ENCODE results near the gene SOHLH1.

SOHLH1 gene

GRCh38 chr9:135739271-135740220 lies 40.3 kb upstream of the SOHLH1 start:
- H3K4me3 ChIP-seq (ENCODE audit: low read length), result no peak overlapping the region
- no peaks in the 10 kb centered on the region for H3K4me1 ChIP-seq (ENCODE audit: control insufficient read depth, insufficient read depth, low read length)
- peaks cover 5% of the 10 kb centered on the region for H3K9me3 ChIP-seq (ENCODE audit: control insufficient read depth, low read length)
- peaks cover 27% of the 10 kb centered on the region for H3K27me3 ChIP-seq (replicated peaks; ENCODE audit: control insufficient read depth, insufficient read depth, low read length)
- no peak for DNase-seq (ENCODE audit: low read depth)
- no peaks in the 10 kb centered on the region for H3K36me3 ChIP-seq (ENCODE audit: control insufficient read depth, insufficient read depth, low read length, severe bottlenecking)
- no peak overlapping the region for H3K9ac ChIP-seq (ENCODE audit: low read length)

DNA sequence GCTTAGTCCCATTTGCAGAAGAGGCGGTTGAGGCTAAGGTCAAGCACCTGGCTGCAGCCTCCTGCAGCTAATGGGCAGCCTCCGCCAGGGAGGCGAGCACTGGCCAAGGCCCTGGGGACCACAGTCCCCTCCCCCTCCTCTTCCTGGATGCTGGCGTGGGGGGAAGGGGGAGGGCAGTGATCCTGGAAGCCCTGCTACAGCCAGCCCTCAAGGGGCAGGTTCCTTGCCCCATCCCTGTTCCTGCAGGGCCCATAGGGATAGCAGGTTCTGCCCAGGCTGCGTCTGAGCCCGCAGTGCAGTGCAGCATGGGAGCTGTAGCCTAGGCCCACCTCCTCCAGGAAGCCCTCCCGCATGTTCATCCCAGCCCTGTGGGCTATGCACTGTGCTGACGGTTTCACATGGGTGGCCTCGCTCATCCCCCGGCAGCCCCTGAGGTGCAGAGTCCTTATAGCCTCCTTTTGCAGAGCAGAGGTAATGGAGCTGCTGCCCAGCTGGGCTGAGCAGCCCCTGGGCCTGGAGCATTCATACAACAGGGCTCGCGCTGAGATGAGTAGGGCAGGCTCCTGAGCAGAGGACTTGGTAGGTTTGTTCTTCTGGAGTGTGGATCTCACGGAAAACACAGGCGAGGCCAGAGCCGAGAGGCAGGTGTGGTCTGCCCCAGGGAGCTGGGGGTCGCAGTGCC lies 38.7 kb upstream of the SOHLH1 start:
- Histone ChIP-seq H3K9me3 (ENCODE audit: control insufficient read depth, low read length) (peaks cover 7% of the 10 kb centered on the region), H3K27me3 (replicated peaks; ENCODE audit: control insufficient read depth, insufficient read depth, low read length) (peaks cover 28% of the 10 kb centered on the region), H3K36me3 (ENCODE audit: control insufficient read depth, insufficient read depth, low read length, severe bottlenecking) (no peaks in the 10 kb centered on the region), H3K4me3 (ENCODE audit: low read length) (no peak overlapping the region), H3K4me1 (ENCODE audit: control insufficient read depth, insufficient read depth, low read length) (no peaks in the 10 kb centered on the region), H3K9ac (ENCODE audit: low read length) (no peak overlapping the region)
- no peak for DNase-seq (ENCODE audit: low read depth)

DNA sequence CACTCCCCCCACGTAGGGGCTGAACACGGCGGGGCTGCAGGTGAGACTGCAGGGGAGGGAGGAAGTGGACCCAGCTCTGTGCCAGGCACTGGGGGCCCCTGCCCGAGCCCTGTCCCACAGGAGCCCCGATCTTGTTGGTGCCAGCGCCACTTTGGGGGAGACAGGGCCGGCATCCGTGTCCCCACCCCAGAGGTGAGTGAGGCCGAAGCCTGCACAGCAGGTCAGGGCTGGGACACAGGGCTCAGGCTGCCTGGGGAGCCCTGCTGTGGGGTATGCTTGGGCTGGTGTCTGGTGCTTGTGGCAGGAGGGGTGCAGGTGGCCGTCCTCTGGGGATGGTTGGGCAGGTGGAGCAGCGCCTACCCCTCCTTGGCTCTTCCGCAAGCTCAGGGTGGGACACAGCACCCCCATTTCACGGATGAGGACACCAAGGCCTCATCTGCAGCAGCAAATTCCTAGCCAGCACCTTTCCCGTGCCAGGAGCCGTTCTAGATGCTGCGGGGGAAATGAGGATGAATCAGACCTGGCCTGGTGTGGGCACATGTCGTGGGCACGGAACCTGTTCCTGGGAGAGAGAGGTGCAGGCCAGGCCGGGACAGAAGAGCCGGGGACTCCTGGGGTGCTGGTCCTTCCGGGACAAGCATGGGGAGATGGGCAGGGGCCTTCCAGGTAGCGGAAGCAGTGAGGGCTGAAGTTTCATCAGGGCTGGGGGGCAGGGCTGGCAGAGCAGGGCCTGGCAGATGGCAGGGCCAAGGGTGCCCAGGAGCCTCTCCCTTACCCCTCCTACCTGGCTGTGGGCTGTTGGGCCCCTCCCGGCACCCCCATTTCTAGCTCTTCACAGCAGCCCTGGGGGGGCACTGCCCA lies 37.9 kb upstream of the SOHLH1 start:
- DNase-seq (ENCODE audit: low read depth), result no peak
- Histone ChIP-seq H3K4me1 (ENCODE audit: control insufficient read depth, insufficient read depth, low read length) (no peaks in the 10 kb centered on the region), H3K36me3 (ENCODE audit: control insufficient read depth, insufficient read depth, low read length, severe bottlenecking) (no peaks in the 10 kb centered on the region), H3K4me3 (ENCODE audit: low read length) (no peak overlapping the region), H3K9ac (ENCODE audit: low read length) (no peak overlapping the region), H3K9me3 (ENCODE audit: control insufficient read depth, low read length) (peaks cover 7% of the 10 kb centered on the region), H3K27me3 (replicated peaks; ENCODE audit: control insufficient read depth, insufficient read depth, low read length) (peaks cover 22% of the 10 kb centered on the region)

GRCh38 chr9:135736272-135736978 lies 37.1 kb upstream of the SOHLH1 start:
- H3K4me3 ChIP-seq (ENCODE audit: low read length), result no peak overlapping the region
- H3K9ac ChIP-seq (ENCODE audit: low read length), result no peak overlapping the region
- H3K36me3 ChIP-seq (ENCODE audit: control insufficient read depth, insufficient read depth, low read length, severe bottlenecking), result no peaks in the 10 kb centered on the region
- no peaks in the 10 kb centered on the region for H3K4me1 ChIP-seq (ENCODE audit: control insufficient read depth, insufficient read depth, low read length)
- peaks cover 22% of the 10 kb centered on the region for H3K27me3 ChIP-seq (replicated peaks; ENCODE audit: control insufficient read depth, insufficient read depth, low read length)
- no peak for DNase-seq (ENCODE audit: low read depth)
- H3K9me3 ChIP-seq (ENCODE audit: control insufficient read depth, low read length), result peaks cover 10% of the 10 kb centered on the region

DNA sequence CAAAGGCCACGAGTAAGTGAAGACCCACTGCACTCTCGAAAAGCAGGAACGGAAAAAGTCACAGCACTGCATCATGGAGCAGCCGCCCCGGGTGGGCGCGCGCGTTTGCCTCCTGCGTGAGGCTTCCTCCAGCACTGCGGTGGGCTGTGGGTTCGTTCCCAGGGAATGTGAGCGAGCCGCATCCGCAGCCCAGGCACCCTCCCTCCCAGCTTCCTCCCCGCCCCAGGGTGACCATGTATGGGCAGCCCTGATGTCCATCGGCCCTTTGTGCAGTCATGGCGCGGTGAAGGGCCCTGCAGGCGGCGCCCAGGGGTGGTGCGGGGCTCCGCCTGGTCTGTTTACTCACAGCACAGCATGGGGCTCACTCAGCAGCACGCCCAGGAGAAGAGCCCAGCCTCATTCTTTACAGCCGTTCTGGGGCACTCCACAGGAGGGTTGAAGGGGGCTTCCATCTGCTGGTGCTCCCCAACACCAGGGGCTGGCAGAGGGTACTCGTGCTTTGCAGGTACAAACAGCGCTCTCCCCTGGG lies 35.4 kb upstream of the SOHLH1 start:
- no peak overlapping the region for H3K9ac ChIP-seq (ENCODE audit: low read length)
- no peak overlapping the region for H3K4me3 ChIP-seq (ENCODE audit: low read length)
- no peaks in the 10 kb centered on the region for H3K4me1 ChIP-seq (ENCODE audit: control insufficient read depth, insufficient read depth, low read length)
- peaks cover 22% of the 10 kb centered on the region for H3K27me3 ChIP-seq (replicated peaks; ENCODE audit: control insufficient read depth, insufficient read depth, low read length)
- peaks cover 15% of the 10 kb centered on the region for H3K9me3 ChIP-seq (ENCODE audit: control insufficient read depth, low read length)
- H3K36me3 ChIP-seq (ENCODE audit: control insufficient read depth, insufficient read depth, low read length, severe bottlenecking), result no peaks in the 10 kb centered on the region
- DNase-seq (ENCODE audit: low read depth), result no peak

DNA sequence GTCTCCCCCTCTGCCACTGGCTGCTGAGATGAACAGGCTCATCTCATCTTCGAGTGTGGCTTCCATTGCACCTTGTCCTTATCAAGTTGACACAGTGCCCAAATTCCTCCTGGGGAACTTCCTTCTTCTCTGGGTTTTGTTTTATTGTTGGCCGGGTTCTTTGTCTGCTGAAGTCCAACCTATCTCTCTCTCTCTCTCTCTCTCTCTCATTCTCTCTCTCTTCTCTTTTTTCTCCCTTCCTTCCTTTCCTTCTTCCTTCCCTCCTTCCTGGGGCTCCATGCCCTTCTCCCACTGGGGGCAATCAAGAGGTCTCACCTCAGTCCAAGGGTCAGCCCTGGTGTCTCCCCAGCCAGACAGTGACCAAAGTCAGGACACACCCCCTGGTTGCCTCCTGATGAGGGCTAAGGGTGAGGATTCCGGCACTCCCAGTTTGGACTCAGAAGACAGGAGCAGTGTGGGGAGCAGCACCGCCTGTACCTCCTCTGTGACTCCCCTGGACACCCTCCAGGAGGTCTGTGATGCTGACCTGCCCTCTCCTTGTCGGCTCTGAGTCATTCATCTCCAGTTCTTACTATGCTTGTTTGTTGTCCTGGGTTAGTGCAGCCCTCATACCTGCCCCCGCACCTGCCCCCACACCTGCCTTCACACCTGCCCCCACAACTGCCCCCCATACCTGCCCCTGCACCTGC lies 33.4 kb upstream of the SOHLH1 start:
- no peaks in the 10 kb centered on the region for H3K36me3 ChIP-seq (ENCODE audit: control insufficient read depth, insufficient read depth, low read length, severe bottlenecking)
- no peak for DNase-seq (ENCODE audit: low read depth)
- no peak overlapping the region for H3K9ac ChIP-seq (ENCODE audit: low read length)
- peaks cover 15% of the 10 kb centered on the region for H3K9me3 ChIP-seq (ENCODE audit: control insufficient read depth, low read length)
- no peak overlapping the region for H3K4me3 ChIP-seq (ENCODE audit: low read length)
- no peaks in the 10 kb centered on the region for H3K4me1 ChIP-seq (ENCODE audit: control insufficient read depth, insufficient read depth, low read length)
- H3K27me3 ChIP-seq (replicated peaks; ENCODE audit: control insufficient read depth, insufficient read depth, low read length), result peaks cover 29% of the 10 kb centered on the region

- Histone ChIP-seq H3K9ac (ENCODE audit: low read length) (no peak overlapping the region), H3K9me3 (ENCODE audit: control insufficient read depth, low read length) (peaks cover 15% of the 10 kb centered on the region), H3K4me1 (ENCODE audit: control insufficient read depth, insufficient read depth, low read length) (no peaks in the 10 kb centered on the region), H3K4me3 (ENCODE audit: low read length) (no peak overlapping the region), H3K36me3 (ENCODE audit: control insufficient read depth, insufficient read depth, low read length, severe bottlenecking) (no peaks in the 10 kb centered on the region), H3K27me3 (replicated peaks; ENCODE audit: control insufficient read depth, insufficient read depth, low read length) (peaks cover 32% of the 10 kb centered on the region)
- no peak for DNase-seq (ENCODE audit: low read depth)
Observed at GRCh38 chr9:135731454-135731853, 32.2 kb upstream of the SOHLH1 start.

- no peaks in the 10 kb centered on the region for H3K36me3 ChIP-seq (ENCODE audit: control insufficient read depth, insufficient read depth, low read length, severe bottlenecking)
- no peak for DNase-seq (ENCODE audit: low read depth)
- no peak overlapping the region for H3K9ac ChIP-seq (ENCODE audit: low read length)
- no peak overlapping the region for H3K4me3 ChIP-seq (ENCODE audit: low read length)
- peaks cover 40% of the 10 kb centered on the region for H3K27me3 ChIP-seq (replicated peaks; ENCODE audit: control insufficient read depth, insufficient read depth, low read length)
- no peaks in the 10 kb centered on the region for H3K4me1 ChIP-seq (ENCODE audit: control insufficient read depth, insufficient read depth, low read length)
- H3K9me3 ChIP-seq (ENCODE audit: control insufficient read depth, low read length), result peaks cover 10% of the 10 kb centered on the region
Observed at GRCh38 chr9:135729480-135729879, 30.2 kb upstream of the SOHLH1 start.

- no peak for DNase-seq (ENCODE audit: low read depth)
- no peaks in the 10 kb centered on the region for H3K4me1 ChIP-seq (ENCODE audit: control insufficient read depth, insufficient read depth, low read length)
- no peaks in the 10 kb centered on the region for H3K36me3 ChIP-seq (ENCODE audit: control insufficient read depth, insufficient read depth, low read length, severe bottlenecking)
- no peak overlapping the region for H3K4me3 ChIP-seq (ENCODE audit: low read length)
- H3K27me3 ChIP-seq (replicated peaks; ENCODE audit: control insufficient read depth, insufficient read depth, low read length), result peaks cover 39% of the 10 kb centered on the region
- H3K9me3 ChIP-seq (ENCODE audit: control insufficient read depth, low read length), result peaks cover 9% of the 10 kb centered on the region
- H3K9ac ChIP-seq (ENCODE audit: low read length), result no peak overlapping the region
Observed at GRCh38 chr9:135728436-135729110, 29.3 kb upstream of the SOHLH1 start.
